Parathyroid adenoma (tissue), 2 donors: ENCODE measurements around the gene TMEM132C.

Experiments used
- H2AFZ ChIP-seq: fragments of 300-600 bp; sonication (generic); one replicate; pipeline ENCODE4 v1.7.0; 2017; ENCODE audit warnings: antibody characterized with exemption, mild to moderate bottlenecking
- H3K27ac ChIP-seq: fragments of 300-600 bp; sonication (generic); one replicate; pipeline ENCODE4 v1.7.0; 2017
- H3K27me3 ChIP-seq: fragments of 300-600 bp; sonication (generic); one replicate; pipeline ENCODE4 v1.7.0; 2017; ENCODE audit warnings: low read length; ENCODE audit not compliant: control insufficient read depth, insufficient read depth
- H3K36me3 ChIP-seq: fragments of 300-600 bp; sonication (generic); one replicate; pipeline ENCODE4 v1.7.0; 2017; ENCODE audit warnings: low read length; ENCODE audit not compliant: control insufficient read depth, insufficient read depth
- H3K4me1 ChIP-seq: fragments of 300-600 bp; sonication (generic); one replicate; pipeline ENCODE4 v1.7.0; 2017; ENCODE audit warnings: control low read depth
- H3K4me2 ChIP-seq: fragments of 300-600 bp; sonication (generic); one replicate; pipeline ENCODE4 v1.7.0; 2017; ENCODE audit warnings: low read length
- H3K4me3 ChIP-seq: fragments of 300-600 bp; sonication (generic); one replicate; pipeline ENCODE4 v1.7.0; 2017; ENCODE audit warnings: low read depth, low read length
- H3K79me2 ChIP-seq: fragments of 300-600 bp; sonication (generic); one replicate; pipeline ENCODE4 v1.7.0; 2017; ENCODE audit warnings: control low read depth
- H3K9ac ChIP-seq: fragments of 300-600 bp; sonication (generic); one replicate; pipeline ENCODE4 v1.7.0; 2017; ENCODE audit warnings: mild to moderate bottlenecking
- H3K9me3 ChIP-seq: fragments of 300-600 bp; sonication (generic); one replicate; pipeline ENCODE4 v1.7.0; 2017; ENCODE audit warnings: low read length; ENCODE audit not compliant: control insufficient read depth
- CTCF ChIP-seq: fragments of 300-600 bp; sonication (generic); IDR thresholded peaks from one replicate; pipeline ENCODE4 v1.7.0; 2017; ENCODE audit warnings: antibody characterized with exemption, mild to moderate bottlenecking
- donor health status: primary hyperparathyroidism.

TMEM132C gene

GRCh38 chr12:128755566-128755965 is 488.6 kb downstream of the TMEM132C start:
- no peaks in the 10 kb centered on the region for H3K36me3 ChIP-seq
- H3K9ac ChIP-seq = no peak overlapping the region
- H3K4me3 ChIP-seq = no peak overlapping the region
- TF ChIP-seq CTCF = no peak
- no peaks in the 10 kb centered on the region for H3K9me3 ChIP-seq
- H3K27ac ChIP-seq = no peak overlapping the region
- H3K4me1 ChIP-seq = no peaks in the 10 kb centered on the region
- no peak overlapping the region for H2AFZ ChIP-seq
- H3K4me2 ChIP-seq = no peak overlapping the region
- H3K79me2 ChIP-seq = no peaks in the 10 kb centered on the region
- H3K27me3 ChIP-seq = no peaks in the 10 kb centered on the region
